Neural cell (in vitro differentiated cells): ENCODE results near the gene SYDE2. TPM values are rescaled to one million over a fixed set of nuclear protein-coding genes. Genes with fewer than 3 reads are reported as not detected.

Experiments
- H2AFZ ChIP-seq: fragments of 200-600, 300-800 bp; sonication (generic), shearing (Covaris generic); 2 replicates; pipeline ENCODE4 v1.6.0; 2014; ENCODE audit warnings: low read depth, mild to moderate bottlenecking, antibody characterized with exemption, low read length, moderate library complexity
- H3F3A ChIP-seq: fragments of 200-600 bp; shearing (Covaris generic); 2 replicates; pipeline ENCODE4 v1.6.1; 2016; ENCODE audit warnings: mild to moderate bottlenecking, moderate library complexity, mixed read lengths, antibody characterized with exemption, low read length; ENCODE audit not compliant: insufficient read depth, poor library complexity, severe bottlenecking
- H3K27ac ChIP-seq: fragments of 200-600, 300-800 bp; sonication (generic), shearing (Covaris generic); 2 replicates; pipeline ENCODE4 v1.5.1; 2014; ENCODE audit warnings: mild to moderate bottlenecking, low read length, moderate library complexity
- H3K27me3 ChIP-seq: fragments of 300-800, 200-600 bp; sonication (generic), shearing (Covaris generic); 2 replicates; pipeline ENCODE4 v1.6.0; 2014; ENCODE audit warnings: mild to moderate bottlenecking, low read depth, low read length, moderate library complexity; ENCODE audit not compliant: insufficient read depth
- H3K36me3 ChIP-seq: fragments of 300-800, 200-600 bp; sonication (generic), shearing (Covaris generic); 2 replicates; pipeline ENCODE4 v1.5.1; 2014; ENCODE audit warnings: mild to moderate bottlenecking, antibody characterized with exemption, low read length, moderate library complexity; ENCODE audit not compliant: insufficient read depth
- H3K4me2 ChIP-seq: fragments of 300-800, 200-600 bp; sonication (generic), shearing (Covaris generic); 2 replicates; pipeline ENCODE4 v1.6.0; 2014; ENCODE audit warnings: mild to moderate bottlenecking, low read length
- H3K4me3 ChIP-seq: fragments of 300-800, 200-600 bp; sonication (generic), shearing (Covaris generic); 2 replicates; pipeline ENCODE4 v1.5.1; 2014; ENCODE audit warnings: mild to moderate bottlenecking, low read length, moderate library complexity
- H3K79me2 ChIP-seq: fragments of 200-600 bp; shearing (Covaris generic); replicated peaks from 2 replicates; pipeline ENCODE4 v1.6.0; 2014; ENCODE audit warnings: mild to moderate bottlenecking, low read length, moderate library complexity; ENCODE audit not compliant: insufficient read depth
- H3K9ac ChIP-seq: fragments of 300-800, 200-600 bp; sonication (generic), shearing (Covaris generic); 2 replicates; pipeline ENCODE4 v1.6.1; 2016; ENCODE audit warnings: mild to moderate bottlenecking, low read length, mixed read lengths
- H3K9me2 ChIP-seq: fragments of 200-600 bp; shearing (Covaris generic); 2 replicates; pipeline ENCODE4 v1.6.1; 2016; ENCODE audit warnings: mild to moderate bottlenecking, low read length, mixed read lengths; ENCODE audit not compliant: insufficient read depth
- H3K9me3 ChIP-seq: fragments of 200-600, 300-800 bp; sonication (generic), shearing (Covaris generic); 2 replicates; pipeline ENCODE4 v1.6.1; 2016; ENCODE audit warnings: mild to moderate bottlenecking, mixed run types, low read length, moderate library complexity, mixed read lengths
- H4K20me1 ChIP-seq: fragments of 200-600 bp; shearing (Covaris generic); 2 replicates; pipeline ENCODE4 v1.6.1; 2016; ENCODE audit warnings: mild to moderate bottlenecking, mixed run types; ENCODE audit not compliant: insufficient read depth
- CTCF ChIP-seq: fragments of 450-650 bp; IDR thresholded peaks from 2 replicates; pipeline ENCODE4 v1.5.1; 2014; ENCODE audit warnings: antibody characterized with exemption, mild to moderate bottlenecking, moderate library complexity; ENCODE audit not compliant: poor library complexity, severe bottlenecking
- EP300 ChIP-seq: fragments of 450-650 bp; conservative IDR thresholded peaks from 2 replicates; pipeline ENCODE4 v1.6.1; 2014; ENCODE audit warnings: antibody characterized with exemption, mild to moderate bottlenecking, moderate library complexity; ENCODE audit not compliant: poor library complexity, severe bottlenecking
- EZH2 ChIP-seq: fragments of 200-600, 300-800 bp; shearing (Covaris generic), sonication (generic); IDR thresholded peaks from 2 replicates; pipeline ENCODE4 v1.6.1; 2014; ENCODE audit warnings: antibody characterized with exemption, low read length, borderline replicate concordance, mild to moderate bottlenecking; ENCODE audit not compliant: insufficient read depth, poor library complexity, severe bottlenecking
- MXI1 ChIP-seq: fragments of 450-650 bp; conservative IDR thresholded peaks from 2 replicates; pipeline ENCODE4 v1.6.1; 2014; ENCODE audit warnings: antibody characterized with exemption, mild to moderate bottlenecking; ENCODE audit not compliant: poor library complexity, severe bottlenecking
- POLR2AphosphoS5 ChIP-seq: IDR thresholded peaks from 2 replicates; pipeline ENCODE4 v1.6.1; 2012
- RAD21 ChIP-seq: fragments of 450-650 bp; conservative IDR thresholded peaks from 2 replicates; pipeline ENCODE4 v1.6.1; 2014; ENCODE audit warnings: antibody characterized with exemption, mild to moderate bottlenecking, moderate library complexity
- REST ChIP-seq: IDR thresholded peaks from 2 replicates; pipeline ENCODE4 v1.6.1; 2012; ENCODE audit warnings: borderline replicate concordance
- SMC3 ChIP-seq: fragments of 450-650 bp; conservative IDR thresholded peaks from 2 replicates; pipeline ENCODE4 v1.6.1; 2014; ENCODE audit warnings: antibody characterized with exemption, mild to moderate bottlenecking, moderate library complexity; ENCODE audit not compliant: poor library complexity
- TAF1 ChIP-seq: IDR thresholded peaks from 2 replicates; pipeline ENCODE4 v1.6.1; 2012; ENCODE audit warnings: low read depth
- polyA plus RNA-seq: library from polyadenylated mRNA; depleted of rRNA; stranded (reverse); fragments of >200 nt; gene quantifications from 2 replicates; pipeline ENCODE4 v1.2.3, GENCODE V29; 2014

Gene SYDE2
- polyA plus RNA-seq, 1 donor from 2014 or later, result 0.66 TPM

GRCh38 chr1:85230305-85230977 lies 29.6 kb upstream of the SYDE2 start:
- H2AFZ ChIP-seq, result no peak overlapping the region
- H3K79me2 ChIP-seq, result no peaks in the 10 kb centered on the region
- H3K9me3 ChIP-seq, result no peaks in the 10 kb centered on the region
- no peak overlapping the region for H3K4me3 ChIP-seq
- no peaks in the 10 kb centered on the region for H3K27me3 ChIP-seq
- no peaks in the 10 kb centered on the region for H4K20me1 ChIP-seq
- no peaks in the 10 kb centered on the region for H3K9me2 ChIP-seq
- H3K4me2 ChIP-seq, result no peak overlapping the region
- H3K27ac ChIP-seq, result no peak overlapping the region
- H3F3A ChIP-seq, result no peaks in the 10 kb centered on the region
- TF ChIP-seq POLR2AphosphoS5, result no peak
- TF ChIP-seq REST, result no peak
- no peak for TF ChIP-seq MXI1
- TF ChIP-seq EP300, result no peak
- no peak for TF ChIP-seq TAF1
- no peak for TF ChIP-seq SMC3
- TF ChIP-seq EZH2, result no peak
- no peak for TF ChIP-seq CTCF
- TF ChIP-seq RAD21, result no peak
- H3K36me3 ChIP-seq, result no peaks in the 10 kb centered on the region
- H3K9ac ChIP-seq, result no peak overlapping the region

GRCh38 chr1:85229574-85230097 lies 28.8 kb upstream of the SYDE2 start:
- Histone ChIP-seq H4K20me1 (no peaks in the 10 kb centered on the region), H3F3A (no peaks in the 10 kb centered on the region), H3K79me2 (no peaks in the 10 kb centered on the region), H3K4me3 (no peak overlapping the region), H3K9me3 (no peaks in the 10 kb centered on the region), H2AFZ (no peak overlapping the region), H3K9ac (no peak overlapping the region), H3K27ac (no peak overlapping the region), H3K9me2 (no peaks in the 10 kb centered on the region), H3K36me3 (no peaks in the 10 kb centered on the region), H3K27me3 (no peaks in the 10 kb centered on the region), H3K4me2 (no peak overlapping the region)
- TF ChIP-seq POLR2AphosphoS5, result no peak
- no peak for TF ChIP-seq EZH2
- no peak for TF ChIP-seq RAD21
- TF ChIP-seq REST, result no peak
- TF ChIP-seq EP300, result no peak
- no peak for TF ChIP-seq SMC3
- TF ChIP-seq TAF1, result no peak
- no peak for TF ChIP-seq CTCF
- no peak for TF ChIP-seq MXI1
